Hippocampal formation (tissue), 2 donors: ENCODE measurements around the gene TBC1D16.
A peak's percentile ranks its signal among the peaks of the same experiment; 100 is the strongest.
"Not testable (repeated sequence)": the region's sequence is repeated elsewhere in the genome, so short reads cannot be mapped to it uniquely, and the experiment has no call there.

Source experiments
- DNase-seq, 2 donors: peaks; one replicate each; lab custom pipeline; 2025; lab: John Stamatoyannopoulos, UW

TBC1D16 gene

DNA sequence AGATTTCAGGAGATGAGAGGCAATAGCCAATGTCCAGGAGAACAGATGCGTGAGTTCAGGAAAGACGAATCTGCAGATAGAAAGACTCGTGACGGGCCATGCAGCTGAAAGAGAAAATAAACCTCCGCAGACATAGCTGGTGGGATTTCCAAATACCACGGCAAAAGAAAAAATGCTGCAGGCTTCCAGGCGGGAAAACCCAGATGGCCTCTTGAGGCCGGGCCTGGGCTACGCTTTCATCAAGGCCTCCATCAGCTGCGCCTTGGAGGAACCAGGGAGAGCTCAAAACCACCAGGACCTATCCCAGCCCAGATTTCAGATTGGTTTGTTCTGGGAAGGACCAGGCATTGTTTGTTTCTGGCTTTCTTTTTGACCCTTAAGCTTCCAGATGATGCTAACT lies 17.4 kb upstream of the TBC1D16 start:
- DNase-seq, result no peak

GRCh38 chr17:80051681-80052080 lies 16.0 kb upstream of the TBC1D16 start:
- DNase-seq, result no peak

- no peak for DNase-seq
Observed at GRCh38 chr17:80050706-80051105, 15.0 kb upstream of the TBC1D16 start.

DNA sequence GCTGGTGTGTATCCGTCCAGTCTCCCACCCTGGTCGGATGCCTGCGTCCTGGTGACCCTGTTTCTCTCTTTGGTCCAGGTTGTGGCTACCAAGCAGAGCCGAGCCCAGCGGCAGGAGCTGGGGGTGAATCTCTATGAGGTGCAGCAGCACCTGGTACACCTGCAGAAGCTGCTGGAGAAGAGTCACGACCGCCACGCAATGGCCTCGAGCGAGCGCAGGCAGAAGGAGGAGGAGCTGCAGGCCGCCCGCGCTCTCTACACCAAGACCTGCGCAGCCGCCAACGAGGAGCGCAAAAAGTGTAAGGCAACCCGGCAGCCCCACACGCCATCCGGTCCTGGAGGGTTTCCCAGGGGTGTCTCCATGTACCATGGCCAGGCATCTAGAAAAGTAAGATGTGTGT lies 14.3 kb upstream of the TBC1D16 start:
- DNase-seq, result no peak

DNA sequence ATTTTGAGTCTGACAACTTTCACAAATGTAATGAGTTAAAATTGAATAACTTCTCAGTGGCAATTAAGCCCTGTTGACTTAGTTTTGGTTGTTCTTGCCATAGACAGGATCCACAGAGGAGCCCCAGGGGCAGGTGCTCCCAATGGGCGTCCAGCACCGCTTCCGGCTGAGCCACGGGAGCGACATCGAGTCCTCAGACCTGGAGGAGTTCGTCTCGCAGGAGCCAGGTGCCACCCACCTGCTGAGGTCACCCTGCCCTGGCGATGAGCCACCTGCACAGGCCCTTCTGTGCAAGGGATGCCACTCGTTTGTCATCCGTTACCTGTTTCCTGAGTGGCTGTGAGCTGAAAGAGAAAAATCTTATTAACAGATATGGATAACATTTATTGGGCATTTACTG lies 11.5 kb upstream of the TBC1D16 start:
- DNase-seq, result no peak

DNA sequence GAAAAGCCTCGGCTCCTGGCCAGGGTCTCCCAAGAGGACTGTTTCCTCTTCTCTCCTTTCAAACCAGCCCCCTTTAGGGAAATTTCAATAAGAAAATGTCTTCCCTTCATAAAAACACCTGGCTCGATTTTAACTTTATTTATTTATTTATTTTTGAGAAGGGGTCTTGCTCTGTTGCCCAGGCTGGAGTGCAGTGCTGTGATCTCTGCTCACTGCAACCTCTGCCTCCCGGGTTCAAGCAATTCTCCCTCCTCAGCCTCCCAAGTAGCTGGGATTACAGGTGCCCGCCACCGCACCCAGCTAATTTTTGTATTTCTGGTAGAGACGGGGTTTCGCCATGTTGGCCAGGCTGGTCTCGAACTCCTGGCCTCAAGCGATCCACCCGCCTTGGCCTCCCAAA lies 11.0 kb upstream of the TBC1D16 start:
- not testable (repeated sequence) for DNase-seq

DNA sequence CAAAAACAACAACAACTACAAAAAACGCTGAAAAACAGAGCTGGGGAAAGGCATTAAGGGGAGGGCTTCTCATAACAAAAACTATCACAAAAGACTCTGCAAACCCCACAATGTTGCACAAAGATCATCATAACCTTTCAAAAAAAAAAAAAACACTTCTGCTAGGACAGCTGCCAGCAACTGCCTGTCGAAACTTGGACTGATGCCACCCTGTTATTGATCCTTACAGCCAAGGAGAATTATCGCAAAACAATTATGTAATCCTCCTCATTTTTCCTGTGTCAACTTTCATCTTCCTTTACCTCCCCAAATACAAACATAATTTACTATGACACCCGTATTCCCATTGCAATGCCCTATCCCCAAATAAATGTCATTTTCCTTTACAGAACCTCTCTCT lies 10.0 kb upstream of the TBC1D16 start:
- no peak for DNase-seq

DNA sequence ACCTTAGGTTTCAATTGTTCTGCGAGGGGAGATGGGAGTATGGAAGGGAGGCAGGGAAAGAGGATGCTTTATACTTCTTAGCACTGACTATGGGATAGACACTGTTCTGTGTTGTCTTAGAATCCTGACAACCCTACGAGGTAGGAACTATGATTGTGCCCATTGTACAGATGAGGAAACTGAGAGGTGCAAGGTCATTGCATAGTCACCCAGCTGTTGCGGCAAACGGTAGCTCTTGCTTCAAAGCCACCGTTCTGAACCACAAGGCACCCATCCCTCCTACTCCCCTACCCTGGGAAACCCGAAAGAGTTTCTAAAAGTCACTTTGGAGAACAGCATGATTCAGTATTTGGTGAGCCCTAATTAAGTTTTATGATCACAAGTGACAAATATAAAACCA lies 8.3 kb upstream of the TBC1D16 start:
- DNase-seq, result no peak

GRCh38 chr17:80036715-80037477 lies 1.2 kb upstream of the TBC1D16 start:
- DNase-seq, result no peak

DNA sequence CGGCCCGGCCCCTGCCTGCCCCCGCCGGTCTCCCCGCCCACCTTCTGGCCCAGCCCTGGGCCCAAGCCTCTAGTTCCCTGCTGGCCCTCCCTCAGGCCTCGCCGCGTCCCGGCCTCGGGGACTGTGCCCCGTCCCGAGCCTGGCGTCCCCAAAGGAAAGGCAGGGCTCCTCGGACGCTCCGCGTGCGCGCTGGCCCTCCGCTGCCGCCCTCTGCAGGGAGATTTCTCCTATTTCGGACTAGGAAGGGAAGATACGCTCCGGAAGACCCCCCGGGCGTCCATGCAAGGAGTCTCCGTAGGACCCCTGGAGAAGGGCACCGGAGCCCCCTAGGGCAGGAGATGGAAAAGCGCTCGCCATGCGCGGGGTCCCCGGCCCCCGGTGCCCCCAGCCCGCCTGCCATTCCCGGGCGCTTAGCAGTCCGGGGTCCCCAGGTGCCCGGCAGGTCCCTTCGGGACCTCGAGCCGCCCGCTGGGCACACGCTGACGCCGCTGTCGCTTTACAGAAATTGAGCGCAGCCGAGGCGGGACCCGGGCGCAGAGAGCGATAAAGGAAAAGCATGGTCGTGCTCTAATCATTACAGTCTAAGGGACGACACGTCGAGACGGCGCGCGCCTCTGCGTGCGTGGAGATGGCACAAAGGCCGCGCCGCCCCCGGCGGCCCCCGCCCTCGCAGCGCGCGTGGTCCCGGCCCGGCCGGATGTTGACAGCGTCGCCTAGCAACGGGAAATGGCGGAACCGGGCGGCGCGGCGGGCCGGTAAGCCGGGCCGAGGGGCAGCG lies 454 bp upstream of the TBC1D16 start, which contains the start of gene CCDC40:
Gene CCDC40, plus strand, starts transcription at position 706 of the 778 bp plus-strand sequence. Its CDS starts 21 bp downstream, at position 727.
- DNase-seq, result peak; percentile 47 to 62

GRCh38 chr17:80034791-80035686 lies 633 bp downstream of the TBC1D16 start:
- no peak for DNase-seq

DNA sequence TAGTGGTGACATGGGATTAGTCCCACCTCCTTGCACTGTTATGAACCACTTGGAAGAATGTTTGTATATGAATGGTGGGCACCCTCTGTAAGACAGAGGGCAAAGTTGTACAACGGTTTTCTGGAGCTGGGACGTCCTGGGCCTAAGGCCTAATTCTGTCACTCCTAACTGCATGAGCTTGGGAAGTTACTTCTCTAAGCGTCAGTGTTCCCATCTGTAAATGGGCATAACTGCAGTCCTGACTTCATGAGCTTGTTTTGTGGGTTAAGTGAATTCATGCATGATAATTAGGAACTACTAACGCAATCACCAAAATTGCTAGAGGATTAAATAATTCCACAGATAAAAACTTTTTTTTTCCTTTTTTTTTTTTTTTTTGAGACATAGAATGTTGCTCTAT lies 1.8 kb downstream of the TBC1D16 start:
- no peak for DNase-seq

GRCh38 chr17:80032614-80033171 lies 3.0 kb downstream of the TBC1D16 start:
- DNase-seq, result no peak

- no peak for DNase-seq
Observed at GRCh38 chr17:80031691-80032430, 3.8 kb downstream of the TBC1D16 start.

- DNase-seq, result no peak
Observed at GRCh38 chr17:80030730-80031410, 4.8 kb downstream of the TBC1D16 start.

DNA sequence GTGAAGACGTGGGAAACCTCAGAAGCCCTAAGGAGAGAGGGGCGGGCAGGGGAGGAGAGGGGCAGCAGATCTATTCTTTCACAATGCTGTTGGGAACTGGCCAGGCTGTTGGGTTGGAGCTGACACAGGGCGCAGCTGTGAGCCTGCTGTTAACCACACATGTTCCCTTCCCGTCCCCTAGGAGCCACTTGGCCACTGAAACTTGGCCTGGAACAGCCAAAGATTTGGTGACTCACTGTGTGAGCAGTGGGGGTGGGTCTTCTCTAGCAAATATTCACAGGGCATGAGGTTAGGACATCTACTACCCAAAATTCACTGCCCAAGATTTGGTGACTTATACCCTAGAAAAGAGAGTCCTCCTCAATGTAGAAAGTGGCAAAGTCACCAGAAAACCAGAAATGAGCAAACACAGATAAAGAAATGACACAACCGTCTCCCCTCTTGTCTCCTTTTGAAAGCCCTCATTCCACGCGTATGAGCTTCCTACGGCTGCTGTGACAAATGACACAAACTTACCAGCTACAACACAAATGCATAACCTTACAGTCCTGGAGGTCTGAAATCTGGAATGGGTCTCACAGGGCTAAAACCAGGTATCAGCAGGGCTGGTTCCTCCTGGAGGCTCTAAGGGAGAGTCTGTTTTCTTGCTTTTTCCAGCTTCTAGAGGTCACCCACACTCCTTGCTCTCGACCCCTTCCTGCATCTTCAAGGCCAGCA lies 6.3 kb downstream of the TBC1D16 start:
- DNase-seq, result no peak

- DNase-seq, result no peak
Observed at GRCh38 chr17:80028030-80028429, 7.6 kb downstream of the TBC1D16 start.

GRCh38 chr17:80027043-80027435 lies 8.6 kb downstream of the TBC1D16 start:
- DNase-seq, result no peak

- no peak for DNase-seq
Observed at GRCh38 chr17:80026359-80027042, 9.2 kb downstream of the TBC1D16 start.
